GM21381 (cell line): ENCODE data around the gene ETV6.

Source experiments
- ATAC-seq: cut with Tn5 transposase; IDR thresholded peaks from one replicate; pipeline ENCODE4 v1.9.1; 2021; ENCODE audit warnings: mild to moderate bottlenecking, moderate library complexity; ENCODE audit not compliant: unreplicated experiment

ETV6 gene

GRCh38 chr12:11795192-11795912 is 145.9 kb downstream of the ETV6 start:
- ATAC-seq = no peak

GRCh38 chr12:11795913-11796459 is 146.5 kb downstream of the ETV6 start:
- no peak for ATAC-seq

- no peak for ATAC-seq
These were observed 147.9 kb downstream of the ETV6 start for GRCh38 chr12:11797317-11797913.

GRCh38 chr12:11798006-11798708 is 148.7 kb downstream of the ETV6 start:
- ATAC-seq = no peak

GRCh38 chr12:11798856-11799501 is 149.5 kb downstream of the ETV6 start:
- no peak for ATAC-seq

GRCh38 chr12:11799502-11799873 is 150.0 kb downstream of the ETV6 start:
- ATAC-seq = no peak

- ATAC-seq = no peak
These were observed 152.2 kb downstream of the ETV6 start for GRCh38 chr12:11801643-11802042.

- no peak for ATAC-seq
These were observed 154.7 kb downstream of the ETV6 start for GRCh38 chr12:11804130-11804529.

- no peak for ATAC-seq
These were observed 155.6 kb downstream of the ETV6 start for GRCh38 chr12:11805043-11805442.

GRCh38 chr12:11805680-11806079 is 156.2 kb downstream of the ETV6 start:
- ATAC-seq = no peak

- no peak for ATAC-seq
These were observed 158.0 kb downstream of the ETV6 start for GRCh38 chr12:11807458-11807857.

GRCh38 chr12:11808931-11809330 is 159.5 kb downstream of the ETV6 start:
- ATAC-seq = no peak

- ATAC-seq = no peak
These were observed 160.7 kb downstream of the ETV6 start for GRCh38 chr12:11810206-11810545.

GRCh38 chr12:11811008-11811407 is 161.5 kb downstream of the ETV6 start:
- no peak for ATAC-seq

GRCh38 chr12:11812241-11812585 is 162.7 kb downstream of the ETV6 start:
- ATAC-seq = no peak

GRCh38 chr12:11812586-11813437 is 163.3 kb downstream of the ETV6 start:
- ATAC-seq = peak; percentile 65

- ATAC-seq = no peak
These were observed 164.0 kb downstream of the ETV6 start for GRCh38 chr12:11813438-11813813.

GRCh38 chr12:11814374-11814773 is 164.9 kb downstream of the ETV6 start:
- ATAC-seq = no peak

- no peak for ATAC-seq
These were observed 165.9 kb downstream of the ETV6 start for GRCh38 chr12:11815397-11815796.

GRCh38 chr12:11819643-11820042 is 170.2 kb downstream of the ETV6 start:
- ATAC-seq = no peak

- no peak for ATAC-seq
These were observed 171.0 kb downstream of the ETV6 start for GRCh38 chr12:11820476-11820875.
